ENCODE measurements around the gene ENAH.

GRCh38 chr1:225522588-225523262 lies 130.2 kb downstream of the ENAH start:
- TF ChIP-seq CTCF (conservative IDR thresholded peaks at IDR 0.05; ENCODE audit: low read depth in 2 of 2) = no peak
- no peak for TF ChIP-seq CREB1 (CRISPR knock-in tag; IDR thresholded peaks at IDR 0.05; ENCODE audit: low read depth)
- no peak for TF ChIP-seq JUNB (IDR thresholded peaks at IDR 0.05; ENCODE audit: unreplicated experiment)
- TF ChIP-seq EZH2 (IDR thresholded peaks at IDR 0.05; ENCODE audit: low read depth, unreplicated experiment) = no peak
- TF ChIP-seq REST (IDR thresholded peaks at IDR 0.05; ENCODE audit: unreplicated experiment) = no peak
- TF ChIP-seq POLR2AphosphoS5 (IDR thresholded peaks at IDR 0.05; ENCODE audit: low read depth) = no peak
- no peak for TF ChIP-seq EZH2phosphoT487 (IDR thresholded peaks at IDR 0.05; ENCODE audit: unreplicated experiment)
- no peak for TF ChIP-seq ZNF331 (CRISPR knock-in tag; IDR thresholded peaks at IDR 0.05; ENCODE audit: low read depth)
